Measurements from ENCODE around the gene PROS1.
"Not testable (repeated sequence)": the region's sequence is repeated elsewhere in the genome, so short reads cannot be mapped to it uniquely, and the experiment has no call there.

The PROS1 gene

DNA sequence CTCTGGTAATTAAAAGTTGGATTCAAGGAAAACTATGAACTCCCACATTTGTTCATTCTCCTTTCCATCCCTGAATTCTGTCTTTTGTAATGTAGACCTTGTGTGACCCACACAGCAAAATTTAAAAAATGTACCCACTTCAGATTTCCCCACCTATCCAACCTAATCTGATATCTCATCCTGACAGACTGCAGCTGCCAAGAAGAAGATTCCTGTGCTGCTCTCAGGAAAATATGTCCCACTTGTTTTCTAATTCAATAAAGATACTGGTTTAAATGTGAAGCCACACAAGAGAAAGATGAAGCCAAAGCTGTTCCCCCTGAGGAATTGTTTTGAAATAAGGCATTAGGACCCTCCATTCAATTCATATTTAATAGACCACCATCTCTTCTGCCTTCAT is 100.3 kb downstream of the PROS1 start:
- DNase-seq (ENCODE audit: low spot score): not testable (repeated sequence)

- DNase-seq (ENCODE audit: low spot score): no peak
Observed at GRCh38 chr3:93867425-93867824, 106.3 kb downstream of the PROS1 start.

DNA sequence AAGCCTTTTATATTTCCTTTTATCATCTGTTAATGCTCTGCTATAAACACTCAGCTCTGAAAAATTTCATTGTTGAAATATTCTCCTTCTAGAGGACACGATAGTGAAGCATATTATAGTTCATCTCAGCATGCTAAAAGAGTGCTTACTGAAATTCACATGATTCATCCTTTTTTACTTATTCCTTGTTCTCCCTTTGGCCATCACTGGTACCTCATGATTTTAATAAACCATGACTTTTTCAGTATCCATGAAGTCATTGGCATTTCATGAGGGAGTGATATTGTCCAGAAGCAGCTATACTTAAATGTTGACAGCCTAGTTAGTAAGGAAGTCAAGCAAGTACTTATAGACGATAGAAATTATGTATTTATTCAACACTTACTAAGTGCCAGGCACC is 112.7 kb downstream of the PROS1 start:
- no peak for DNase-seq (ENCODE audit: low spot score)

GRCh38 chr3:93855401-93855800 is 118.3 kb downstream of the PROS1 start:
- DNase-seq (ENCODE audit: low spot score): no peak

GRCh38 chr3:93852228-93852627 is 121.5 kb downstream of the PROS1 start:
- DNase-seq (ENCODE audit: low spot score): not testable (repeated sequence)

DNA sequence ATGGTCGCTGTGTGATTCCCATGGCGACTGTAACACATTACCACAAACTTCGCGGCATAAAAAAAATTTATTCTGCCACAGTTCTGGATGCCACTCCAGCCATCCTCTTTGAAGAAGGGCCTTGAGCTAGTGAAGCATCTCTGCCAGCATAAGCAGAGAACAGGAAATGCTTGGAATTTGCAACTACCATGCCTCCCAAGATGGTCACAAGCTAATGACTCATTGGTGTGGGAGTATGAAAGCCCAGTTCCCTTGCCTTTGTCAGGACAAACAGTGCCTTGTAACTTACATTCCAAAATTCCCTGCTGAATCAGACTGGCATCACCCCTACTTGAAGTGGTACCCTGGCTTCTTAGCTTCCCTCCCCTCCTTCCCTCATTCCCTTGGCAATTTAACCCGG is 129.7 kb downstream of the PROS1 start:
- DNase-seq (ENCODE audit: low spot score): peak; percentile 41

- DNase-seq (ENCODE audit: low spot score): not testable (repeated sequence)
Observed at GRCh38 chr3:93839193-93839592, 134.5 kb downstream of the PROS1 start.

All from GM03348 (cell line).